HepG2 (cell line): ENCODE measurements around the gene PCDHGA1. TPM values are rescaled to one million over a fixed set of nuclear protein-coding genes. Genes with fewer than 3 reads are reported as not detected.

ENCODE experiments used
- ATAC-seq: fragments of 200-7000 bp; cut with Tn5 transposase; 3 replicates; pipeline ENCODE4 v1.9.1; 2020; ENCODE audit warnings: mild to moderate bottlenecking, moderate library complexity
- BruUV-seq: library from RNA; stranded (reverse); fragments of 400-500 nt; replicated peaks from 2 replicates; lab custom pipeline; 2021; lab: Mats Ljungman, UMichigan
- CTCF ChIA-PET: fragments of 300-600 bp; formaldehyde crosslinking; extraction: SDS; loops from one replicate; lab custom pipeline; 2021; ENCODE audit warnings: low total read pairs, inconsistent platforms, low intra/inter-chr PET ratio; lab: Yijun Ruan, JAX
- POLR2A ChIA-PET: fragments of 350-600 bp; sonication (Branson Sonifier 250); formaldehyde crosslinking; loops from one replicate; lab custom pipeline; 2020; ENCODE audit warnings: antibody characterized with exemption, inconsistent platforms; lab: Yijun Ruan, JAX
- DNase-seq: peaks from one replicate; pipeline ENCODE4 v3.0.0-alpha.2; 2015; ENCODE audit warnings: low spot score
- FAIRE-seq: peaks from 3 replicates; lab custom pipeline; 2011; peaks lifted over from hg19 to GRCh38; lab: Jason Lieb, UNC
- H2AFZ ChIP-seq: one replicate; pipeline ENCODE4 v1.6.1; 2011; ENCODE audit warnings: low read length, inconsistent platforms
- H3K27ac ChIP-seq: fragments of 300-600 bp; 3 replicates; pipeline ENCODE4 v1.8.0; 2011; ENCODE audit warnings: mixed run types, mild to moderate bottlenecking, mixed read lengths, low read length, inconsistent platforms; ENCODE audit not compliant: insufficient read depth; ENCODE audit errors: extremely low read length
- H3K27me3 ChIP-seq, 2 experiments: fragments of 200-600 bp in 1 of 2; 2 replicates in 1 of 2; 3 replicates in 1 of 2; pipeline versions ENCODE4 v1.6.0 to v1.8.0; 2011; ENCODE audit warnings: low read length in 2 of 2, mild to moderate bottlenecking in 2 of 2, moderate library complexity in 2 of 2, inconsistent platforms in 1 of 2; ENCODE audit not compliant: insufficient read depth in 2 of 2, control insufficient read depth in 1 of 2
- H3K36me3 ChIP-seq, 2 experiments: fragments of 200-600 bp in 1 of 2; replicated peaks in 1 of 2; 2 replicates in 1 of 2; 3 replicates in 1 of 2; pipeline versions ENCODE4 v1.5.1 to v1.8.0; 2011; ENCODE audit warnings: low read length in 2 of 2, inconsistent platforms in 1 of 2; ENCODE audit not compliant: insufficient read depth in 2 of 2, control insufficient read depth in 1 of 2
- H3K4me1 ChIP-seq: 2 replicates; pipeline ENCODE4 v1.5.1; 2012; ENCODE audit warnings: low read length, inconsistent platforms; ENCODE audit not compliant: insufficient read depth
- H3K4me2 ChIP-seq: 2 replicates; pipeline ENCODE4 v1.6.0; 2011; ENCODE audit warnings: low read depth, low read length, inconsistent platforms
- H3K4me3 ChIP-seq, 3 experiments: fragments of 200-600 bp in 1 of 3; sonication (generic), shearing (Covaris generic) in 1 of 3; replicated peaks in 1 of 3; 2 replicates each; pipeline ENCODE4 v1.5.1; 2011 to 2016; ENCODE audit warnings: low read length in 3 of 3, inconsistent platforms in 2 of 3, low read depth in 2 of 3, mild to moderate bottlenecking in 2 of 3, control low read depth in 1 of 3, mixed read lengths in 1 of 3; ENCODE audit not compliant: insufficient read depth in 1 of 3
- H3K79me2 ChIP-seq: one replicate; pipeline ENCODE4 v1.6.1; 2011; ENCODE audit warnings: low read length, inconsistent platforms; ENCODE audit not compliant: insufficient read depth
- H3K9ac ChIP-seq: 2 replicates; pipeline ENCODE4 v1.6.0; 2011; ENCODE audit warnings: mild to moderate bottlenecking, low read depth, low read length, inconsistent platforms; ENCODE audit not compliant: insufficient read depth
- H3K9me3 ChIP-seq: 2 replicates; pipeline ENCODE4 v1.5.1; 2012; ENCODE audit warnings: mild to moderate bottlenecking, low read length
- H4K20me1 ChIP-seq: 2 replicates; pipeline ENCODE4 v1.6.0; 2011; ENCODE audit warnings: inconsistent platforms, mild to moderate bottlenecking, low read length, moderate library complexity; ENCODE audit not compliant: insufficient read depth
- BATF2 ChIP-seq: sonication (generic); formaldehyde crosslinking; IDR thresholded peaks from 2 replicates; pipeline ENCODE4 v1.8.0; 2022; ENCODE audit warnings: mild to moderate bottlenecking, missing genetic modification reagents, moderate library complexity
- GLI4 ChIP-seq: sonication (generic); formaldehyde crosslinking; IDR thresholded peaks from 2 replicates; pipeline ENCODE4 v1.5.1; 2020; ENCODE audit warnings: missing genetic modification reagents, mild to moderate bottlenecking, moderate library complexity, borderline replicate concordance
- HIVEP1 ChIP-seq: sonication (generic); formaldehyde crosslinking; IDR thresholded peaks from 2 replicates; pipeline ENCODE4 v1.4.0; 2020; ENCODE audit warnings: mild to moderate bottlenecking, missing genetic modification reagents
- HNRNPH1 ChIP-seq: fragments of 200-400 bp; formaldehyde crosslinking; optimal IDR thresholded peaks from 2 replicates; pipeline ENCODE3; 2017; ENCODE audit warnings: mild to moderate bottlenecking, low read depth, low read length
- HOXA9 ChIP-seq: sonication (generic); formaldehyde crosslinking; IDR thresholded peaks from 2 replicates; pipeline ENCODE4 v1.8.1; 2022; ENCODE audit warnings: missing genetic modification reagents, mild to moderate bottlenecking, moderate library complexity, borderline replicate concordance
- MBNL3 ChIP-seq: fragments of 250-450 bp; sonication (Bioruptor Pico); conservative IDR thresholded peaks from 2 replicates; pipeline ENCODE4 v1.8.0; 2022; ENCODE audit warnings: mild to moderate bottlenecking, inconsistent platforms
- POGZ ChIP-seq: sonication (generic); formaldehyde crosslinking; IDR thresholded peaks from 2 replicates; pipeline ENCODE4 v1.4.0; 2020; ENCODE audit warnings: mild to moderate bottlenecking, missing genetic modification reagents
- SIN3B ChIP-seq: fragments of 150-350 bp; IDR thresholded peaks from 2 replicates; pipeline ENCODE4 v1.6.1; 2014; ENCODE audit warnings: low read length
- SIX1 ChIP-seq: sonication (generic); formaldehyde crosslinking; IDR thresholded peaks from 2 replicates; pipeline ENCODE4 v1.4.0; 2020; ENCODE audit warnings: missing genetic modification reagents, borderline replicate concordance
- TMF1 ChIP-seq: sonication (generic); formaldehyde crosslinking; IDR thresholded peaks from 2 replicates; pipeline ENCODE4 v1.8.1; 2022; ENCODE audit warnings: low read depth, missing genetic modification reagents
- ZFP62 ChIP-seq: sonication (generic); formaldehyde crosslinking; IDR thresholded peaks from 2 replicates; pipeline ENCODE4 v1.4.0; 2020; ENCODE audit warnings: missing genetic modification reagents
- ZNF160 ChIP-seq: sonication (generic); formaldehyde crosslinking; IDR thresholded peaks from 2 replicates; pipeline ENCODE4 v1.8.0; 2022; ENCODE audit warnings: mild to moderate bottlenecking, inconsistent platforms, missing genetic modification reagents
- WGBS: methylation state at CpG from one replicate; pipeline ENCODE4 v1.1.6; 2017; ENCODE audit warnings: low lambda C conversion rate; 5-methylcytosine and 5-hydroxymethylcytosine counted together
- in situ Hi-C: cut with HindIII; loops from 2 replicates; pipeline ENCODE4 v1.10.0; 2017; ENCODE audit warnings: low pct_unique_long_range_greater_than_20kb; ENCODE audit not compliant: extremely low pct_ligation_motif_present
- intact Hi-C: fragments of 100-400 bp; cut with micrococcal nuclease; formaldehyde crosslinking; loops from one replicate; pipeline ENCODE4 v1.10.0; 2022; ENCODE audit not compliant: unreplicated experiment
- polyA plus RNA-seq, 8 experiments: library from polyadenylated mRNA; depleted of rRNA in 3 of 8; stranded (reverse) in 7 of 8; unstranded in 1 of 8; fragments of >200 nt; fragmentation: Illumina TruSeq in 4 of 8; extraction: Trizol in 4 of 8; gene quantifications; 2 replicates each; pipeline versions ENCODE4 v1.2.1 to v1.2.3, GENCODE V29; 2011 to 2016; ENCODE audit warnings: low read depth in 4 of 8, missing spikeins in 1 of 8, mixed read lengths in 1 of 8; ENCODE audit not compliant: insufficient read depth in 1 of 8
- total RNA-seq, 5 experiments: library from RNA; depleted of rRNA; stranded (reverse); fragments of >200 nt; fragmentation: Illumina TruSeq; extraction: Trizol; gene quantifications; 2 replicates each; pipeline ENCODE4 v1.2.3, GENCODE V29; 2016; ENCODE audit warnings: low read depth in 1 of 5

The PCDHGA1 gene
- total and polyA plus RNA-seq, 2 of the 13 experiments (the other 11 are each of a cell fraction or from before 2014, with no cell fraction given): 0.31 to 0.40 TPM

DNA sequence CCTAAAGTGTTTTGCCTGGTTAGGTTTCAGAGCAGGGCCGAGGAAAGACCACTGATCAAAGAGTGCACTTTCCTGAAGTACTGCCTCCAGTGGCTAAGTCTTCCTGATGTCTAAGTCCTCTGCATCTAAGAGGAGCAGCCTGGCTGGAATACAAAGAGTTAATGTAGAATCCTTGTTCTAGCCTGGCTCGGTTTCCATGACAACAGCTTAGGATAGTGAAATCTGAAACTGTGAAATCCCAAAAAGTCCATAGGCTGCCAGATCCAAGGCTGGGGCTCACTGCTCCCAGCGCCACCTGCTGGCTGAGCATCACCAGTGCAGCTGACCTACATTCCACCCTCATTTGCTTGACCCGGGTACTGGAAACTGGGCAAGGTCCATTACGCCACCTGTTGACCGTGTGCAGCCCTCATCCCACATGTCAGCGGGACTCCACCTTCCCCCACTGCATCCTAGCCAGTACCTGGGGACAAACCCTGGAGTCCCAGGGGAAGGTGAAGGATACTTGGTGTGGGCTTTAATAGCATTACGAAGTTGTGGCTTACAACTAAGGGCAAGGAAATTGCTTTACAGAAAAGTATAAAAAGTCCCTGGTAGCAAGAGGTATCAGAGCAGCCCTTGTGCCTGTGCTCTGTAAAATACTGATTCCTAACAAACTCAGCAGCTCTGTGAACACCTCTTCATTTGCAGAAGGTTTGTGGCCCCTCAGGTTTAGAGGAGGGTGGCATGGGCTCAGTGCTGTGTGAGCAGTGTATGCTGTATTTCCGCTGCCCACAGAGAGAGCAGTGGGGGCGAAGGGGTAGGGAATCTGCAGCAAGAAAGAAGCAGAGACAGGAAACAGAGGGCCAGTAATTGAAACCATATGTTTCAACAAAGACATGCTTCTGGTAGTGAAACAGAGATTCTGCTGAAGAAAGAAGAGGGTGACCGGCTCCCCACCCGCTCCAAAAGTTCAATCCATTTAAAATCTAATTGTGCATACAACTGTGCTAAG lies 194.6 kb downstream of the PCDHGA1 start (continued):
- TF ChIP-seq BATF2 (CRISPR knock-in tag) (no peak), ZFP62 (CRISPR knock-in tag) (no peak), SIN3B (no peak)

DNA sequence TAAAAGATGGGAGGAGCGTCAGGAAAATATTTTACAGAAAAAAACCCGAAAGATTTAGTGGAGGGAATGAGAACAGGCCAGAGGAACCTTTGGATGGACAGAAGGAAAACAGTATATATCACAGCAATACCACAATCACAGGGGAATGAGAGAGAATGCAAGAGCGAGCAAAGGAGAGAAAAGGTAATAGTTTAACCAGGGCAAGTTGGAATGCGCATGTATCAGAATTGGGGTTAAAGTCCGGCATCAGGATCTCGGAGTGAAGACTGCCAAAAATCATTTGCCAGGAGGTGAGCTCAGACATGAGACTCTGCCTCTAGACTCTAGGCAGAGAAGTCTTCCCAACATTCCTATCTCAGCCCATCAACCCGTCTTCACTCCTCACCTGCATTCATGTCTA lies 195.3 kb downstream of the PCDHGA1 start:
- no peak overlapping the region for H2AFZ ChIP-seq
- in situ Hi-C loops: loop anchor here (10.0 kb wide), 1 partner anchor 171 kb away; the partner anchor contains the start of genes PCDHGA4, PCDHGB1 and PCDHGB2
- peak overlapping the region; percentile 27 for H3K27ac ChIP-seq
- no peak for TF ChIP-seq POGZ (CRISPR knock-in tag)
- no peak for TF ChIP-seq TMF1 (CRISPR knock-in tag)
- no peak for TF ChIP-seq ZNF160 (CRISPR knock-in tag)
- no peak for TF ChIP-seq SIX1 (CRISPR knock-in tag)
- TF ChIP-seq GLI4: no peak
- no peak for TF ChIP-seq BATF2 (CRISPR knock-in tag)
- TF ChIP-seq HIVEP1 (CRISPR knock-in tag): no peak
- no peak for TF ChIP-seq HOXA9 (CRISPR knock-in tag)
- TF ChIP-seq MBNL3 (CRISPR knock-in tag): no peak
- TF ChIP-seq HNRNPH1: no peak
- ChIA-PET CTCF (interaction anchor here (0.7 to 2.2 kb wide), 7 partner anchors 14 to 303 kb away, joined by 4 to 13 read pairs (median 6); partner anchors contain the start of genes PCDHB14, PCDHGA11 and PCDHGB4), POLR2A (interaction anchor here (0.6 kb wide), 1 partner anchor 496 kb away, joined by 3 read pairs; no protein-coding TSS in a partner anchor)
- 69% methylated on average over 7 of the region's 7 CpGs for WGBS
- ATAC-seq (peak; percentile 9; the same call in 2 of the 3 replicates), DNase-seq (peak; percentile 13), FAIRE-seq (no peak)
- H3K4me1 ChIP-seq: peaks cover 50% of the 10 kb centered on the region
- no peaks in the 10 kb centered on the region for H3K79me2 ChIP-seq
- no peak overlapping the region for H3K9ac ChIP-seq
- BruUV-seq: no TSS peak
- no peaks in the 10 kb centered on the region for H3K27me3 ChIP-seq
- peaks cover 35 to 78% of the 10 kb centered on the region in 2 experiments for H3K36me3 ChIP-seq
- H3K9me3 ChIP-seq: no peaks in the 10 kb centered on the region
- intact Hi-C loops: loop anchor here (1.0 to 10.0 kb wide), 2 partner anchors 108 to 171 kb away; partner anchors contain the start of genes PCDHGA4, PCDHGB1, PCDHGB2 and PCDHGB7
- H4K20me1 ChIP-seq: peaks cover 5% of the 10 kb centered on the region; the same call in 1 of the 2 replicates
- H3K4me2 ChIP-seq: no peak overlapping the region
- H3K4me3 ChIP-seq: no peak overlapping the region
